GM10248 (cell line): ENCODE data around the gene WFDC2.

Experiments used
- CTCF ChIA-PET: fragments of 300-600 bp; sonication (Branson Sonifier 250); formaldehyde crosslinking; extraction: SDS; loops from one replicate; lab custom pipeline; 2021; ENCODE audit warnings: antibody characterized with exemption; lab: Yijun Ruan, JAX
- POLR2A ChIA-PET: fragments of 350-650 bp; sonication (Branson Sonifier 250); formaldehyde crosslinking; extraction: SDS; loops from one replicate; lab custom pipeline; 2020; ENCODE audit warnings: antibody characterized with exemption; lab: Yijun Ruan, JAX
- DNase-seq: peaks from one replicate; pipeline ENCODE4 v3.0.0; 2012; ENCODE audit errors: extremely low spot score
- CTCF ChIP-seq: IDR thresholded peaks from 2 replicates; pipeline ENCODE4 v1.5.1; 2012; ENCODE audit warnings: mild to moderate bottlenecking, low read depth; ENCODE audit errors: extremely low read depth, missing control alignments, control extremely low read depth

WFDC2 gene

GRCh38 chr20:45449528-45449927 lies 20.0 kb upstream of the WFDC2 start:
- POLR2A ChIA-PET, result no interaction called here
- DNase-seq, result no peak
- CTCF ChIA-PET, result interaction anchor here (0.8 to 11.8 kb wide), 28 partner anchors 8 to 322 kb away, joined by 3 to 120 read pairs (median 6); partner anchors contain the start of genes PIGT, SDC4 and SYS1
- no peak for TF ChIP-seq CTCF

- POLR2A ChIA-PET, result no interaction called here
- DNase-seq, result peak; percentile 32
These were observed 19.3 kb upstream of the WFDC2 start for GRCh38 chr20:45450097-45450818.

GRCh38 chr20:45452238-45452637 lies 17.3 kb upstream of the WFDC2 start:
- POLR2A ChIA-PET, result no interaction called here
- no peak for TF ChIP-seq CTCF
- no peak for DNase-seq
- CTCF ChIA-PET, result interaction anchor here (0.9 to 11.8 kb wide), 8 partner anchors 13 to 357 kb away, joined by 3 to 120 read pairs (median 32); partner anchors contain the start of gene SYS1

More at GRCh38 chr20:45450097-45450818, 19.3 kb upstream of the WFDC2 start:
- TF ChIP-seq CTCF, result peak; percentile 49
- CTCF ChIA-PET, result interaction anchor here (0.5 to 11.8 kb wide), 31 partner anchors 7 to 346 kb away, joined by 3 to 120 read pairs (median 5); partner anchors contain the start of genes PIGT, SDC4 and SYS1

GRCh38 chr20:45452772-45453691 lies 16.5 kb upstream of the WFDC2 start:
- TF ChIP-seq CTCF, result no peak
- CTCF ChIA-PET, result interaction anchor here (0.6 to 11.8 kb wide), 13 partner anchors 12 to 534 kb away, joined by 3 to 120 read pairs (median 6); partner anchors contain the start of gene SYS1
- DNase-seq, result no peak
- POLR2A ChIA-PET, result interaction anchor here (0.6 kb wide), 1 partner anchor 482 kb away, joined by 10 read pairs; no protein-coding TSS in a partner anchor

- POLR2A ChIA-PET, result no interaction called here
- CTCF ChIA-PET, result interaction anchor here (0.9 to 11.8 kb wide), 6 partner anchors 9 to 315 kb away, joined by 3 to 120 read pairs (median 44); no protein-coding TSS in a partner anchor
- peak; percentile 36 for TF ChIP-seq CTCF
- DNase-seq, result peak; percentile 35
These were observed 12.9 kb upstream of the WFDC2 start for GRCh38 chr20:45456632-45457031.

- POLR2A ChIA-PET, result no interaction called here
- no peak for DNase-seq
- TF ChIP-seq CTCF, result no peak
- CTCF ChIA-PET, result interaction anchor here (1.0 to 11.8 kb wide), 7 partner anchors 10 to 311 kb away, joined by 3 to 120 read pairs (median 12); partner anchors contain the start of gene SYS1
These were observed 9.9 kb upstream of the WFDC2 start for GRCh38 chr20:45459606-45460005.
